ENCODE results near the gene RBM20. TPM values are rescaled to one million over a fixed set of nuclear protein-coding genes. Genes with fewer than 3 reads are reported as not detected.

The RBM20 gene
- total and polyA plus RNA-seq, 10 of the 15 experiments (the other 5 are each of a cell fraction or from before 2014, with no cell fraction given), result 0.04 to 0.26 (median 0.15) TPM

DNA sequence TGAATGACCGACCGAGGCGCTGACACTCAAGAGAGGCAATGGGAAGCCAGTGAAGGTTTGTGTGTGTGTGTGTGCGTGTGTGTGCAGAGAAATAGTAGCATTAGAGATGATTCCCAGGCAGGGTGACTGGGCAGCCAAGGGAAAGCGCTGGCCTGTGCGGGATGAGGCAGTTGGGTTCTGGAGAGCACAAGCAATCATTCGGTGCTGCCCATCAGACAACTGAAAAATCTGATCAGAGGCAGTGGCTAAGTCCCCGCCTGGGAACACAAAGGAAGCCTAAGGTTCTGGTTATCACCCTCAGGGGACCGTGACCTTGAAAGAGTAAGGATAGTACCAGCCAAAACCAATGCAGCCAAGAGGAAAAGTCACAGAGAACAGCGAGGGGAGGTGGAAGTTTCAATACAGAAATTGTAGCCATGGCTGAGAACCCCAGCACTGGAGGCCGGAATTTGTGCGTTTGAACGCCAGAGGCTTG, 226.7 kb downstream of the RBM20 start:
- Histone ChIP-seq H2AFZ (ENCODE audit: control insufficient read depth, low read depth, low read length) (no peak overlapping the region), H3K27ac (ENCODE audit: control insufficient read depth, insufficient read depth) (peak overlapping the region; percentile 99), H3K9ac (ENCODE audit: control insufficient read depth, insufficient read depth, low read length) (peak overlapping the region; percentile 94), H3K4me2 (ENCODE audit: control insufficient read depth, insufficient read depth) (peak overlapping the region; percentile 100), H3K4me3 (peak overlapping the region; percentile 65), H3K36me3 (ENCODE audit: control insufficient read depth in 2 of 2, insufficient read depth in 2 of 2, low read length in 1 of 2) (no peaks in the 10 kb centered on the region), H4K20me1 (ENCODE audit: control insufficient read depth, insufficient read depth) (no peaks in the 10 kb centered on the region), H3K9me3 (replicated peaks; ENCODE audit: control insufficient read depth, insufficient read depth, low read length) (no peaks in the 10 kb centered on the region), H3K27me3 (replicated peaks in 1 of 2; ENCODE audit: control insufficient read depth in 2 of 2, insufficient read depth in 2 of 2, low read length in 1 of 2) (no peaks in the 10 kb centered on the region), H3K79me2 (ENCODE audit: control insufficient read depth, insufficient read depth, low read length) (peaks cover 65% of the 10 kb centered on the region), H3K4me1 (ENCODE audit: control insufficient read depth, insufficient read depth, low read length) (peaks cover 54% of the 10 kb centered on the region)
- SMC1A ChIA-PET (ENCODE audit: uncharacterized antibody, unreplicated experiment), result interaction anchor here (0.8 to 3.2 kb wide), 12 partner anchors 11 to 97 kb away, joined by 3 to 29 read pairs (median 6); partner anchors contain the start of gene BBIP1
- no peak for ATAC-seq
- CTCF ChIA-PET, result interaction anchor here (1.0 to 1.1 kb wide), 2 partner anchors 10 to 28 kb away, joined by 3 to 5 read pairs; no protein-coding TSS in a partner anchor
- DNase-seq (ENCODE audit: low read depth, low spot score), result no peak
- POLR2A ChIA-PET, result interaction anchor here (0.8 to 1.9 kb wide), 11 partner anchors 8 to 68 kb away, joined by 3 to 24 read pairs (median 7); no protein-coding TSS in a partner anchor
- in situ Hi-C loops (cut with MboI), result no loop called here
- FAIRE-seq, result no peak
- BruUV-seq (replicated peaks), result no TSS peak
- intact Hi-C loops (cut with micrococcal nuclease; ENCODE audit: unreplicated experiment), result loop anchor here (1.0 to 10.0 kb wide), 4 partner anchors 28 to 366 kb away; no protein-coding TSS in a partner anchor
- RAD21 ChIA-PET (ENCODE audit: unreplicated experiment), result interaction anchor here (0.9 to 3.2 kb wide), 13 partner anchors 8 to 97 kb away, joined by 3 to 40 read pairs (median 6); partner anchors contain the start of genes BBIP1 and SHOC2
- TF ChIP-seq, protein P1, sequence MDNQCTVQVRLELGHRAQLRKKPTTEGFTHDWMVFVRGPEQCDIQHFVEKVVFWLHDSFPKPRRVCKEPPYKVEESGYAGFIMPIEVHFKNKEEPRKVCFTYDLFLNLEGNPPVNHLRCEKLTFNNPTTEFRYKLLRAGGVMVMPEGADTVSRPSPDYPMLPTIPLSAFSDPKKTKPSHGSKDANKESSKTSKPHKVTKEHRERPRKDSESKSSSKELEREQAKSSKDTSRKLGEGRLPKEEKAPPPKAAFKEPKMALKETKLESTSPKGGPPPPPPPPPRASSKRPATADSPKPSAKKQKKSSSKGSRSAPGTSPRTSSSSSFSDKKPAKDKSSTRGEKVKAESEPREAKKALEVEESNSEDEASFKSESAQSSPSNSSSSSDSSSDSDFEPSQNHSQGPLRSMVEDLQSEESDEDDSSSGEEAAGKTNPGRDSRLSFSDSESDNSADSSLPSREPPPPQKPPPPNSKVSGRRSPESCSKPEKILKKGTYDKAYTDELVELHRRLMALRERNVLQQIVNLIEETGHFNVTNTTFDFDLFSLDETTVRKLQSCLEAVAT (IDR thresholded peaks at IDR 0.05), result peak; percentile 67
- TF ChIP-seq RUNX3 (IDR thresholded peaks at IDR 0.05; ENCODE audit: low read length) (peak; percentile 23; the same call in 1 of the 2 replicates), TCF3 (IDR thresholded peaks at IDR 0.05; ENCODE audit: borderline replicate concordance, insufficient read depth, low read depth, low read length) (no peak), ZNF384 (IDR thresholded peaks at IDR 0.05; ENCODE audit: borderline replicate concordance, low read depth, low read length) (no peak)
- 43% methylated on average over 13 of the region's 13 CpGs for WGBS (ENCODE audit: insufficient coverage, insufficient replicate concordance, low lambda C conversion rate, missing lambda C conversion rate)

All from GM12878 (cell line).